Liver (tissue), 9 donors: ENCODE results near the gene LIMS2. TPM values are rescaled to one million over a fixed set of nuclear protein-coding genes. Genes with fewer than 3 reads are reported as not detected.

Experiments
- DNase-seq: peaks from one replicate; pipeline ENCODE4 v3.0.0-alpha.2; 2017; ENCODE audit warnings: low spot score
- H3K27ac ChIP-seq, 2 donors: one replicate each; pipeline ENCODE4 v1.7.0; 2013; ENCODE audit warnings: inconsistent platforms in 2 of 2, low read length in 2 of 2, control low read depth in 1 of 2, low read depth in 1 of 2, mild to moderate bottlenecking in 1 of 2
- H3K27me3 ChIP-seq, 4 donors: one replicate each; pipeline versions ENCODE4 v1.6.1 to v1.7.0; 2013; ENCODE audit warnings: low read length in 3 of 4, inconsistent platforms in 1 of 4, mild to moderate bottlenecking in 1 of 4, moderate library complexity in 1 of 4; ENCODE audit not compliant: control insufficient read depth in 4 of 4, insufficient read depth in 4 of 4
- H3K36me3 ChIP-seq, 4 donors: one replicate each; pipeline versions ENCODE4 v1.6.1 to v1.7.0; 2013; ENCODE audit warnings: low read length in 3 of 4, mild to moderate bottlenecking in 3 of 4, low read depth in 1 of 4, moderate library complexity in 1 of 4; ENCODE audit not compliant: control insufficient read depth in 4 of 4, insufficient read depth in 3 of 4
- H3K4me1 ChIP-seq, 4 donors: one replicate each; pipeline versions ENCODE4 v1.6.1 to v1.7.0; 2013; ENCODE audit warnings: low read length in 3 of 4, mild to moderate bottlenecking in 3 of 4, moderate library complexity in 1 of 4; ENCODE audit not compliant: control insufficient read depth in 4 of 4, insufficient read depth in 4 of 4
- H3K4me3 ChIP-seq, 3 donors: one replicate each; pipeline versions ENCODE4 v1.6.1 to v1.7.0; 2013; ENCODE audit warnings: low read length in 3 of 3, control low read depth in 1 of 3, low read depth in 1 of 3, mild to moderate bottlenecking in 1 of 3
- H3K9ac ChIP-seq, 2 donors: one replicate each; pipeline ENCODE4 v1.7.0; 2013; ENCODE audit warnings: low read length in 2 of 2, mild to moderate bottlenecking in 2 of 2, moderate library complexity in 2 of 2, control low read depth in 1 of 2, low read depth in 1 of 2
- H3K9me3 ChIP-seq, 4 donors: one replicate each; pipeline versions ENCODE4 v1.6.1 to v1.7.0; 2013; ENCODE audit warnings: low read length in 3 of 4; ENCODE audit not compliant: control insufficient read depth in 4 of 4
- ATF3 ChIP-seq: IDR thresholded peaks from 2 replicates; pipeline ENCODE4 v1.6.1; 2016; ENCODE audit warnings: antibody characterized with exemption
- CTCF ChIP-seq: fragments of 150-350 bp; IDR thresholded peaks from 2 replicates; pipeline ENCODE4 v1.5.1; 2017; ENCODE audit warnings: improper control_type of control experiment, low read depth, low read length; ENCODE audit not compliant: missing input control
- EGR1 ChIP-seq, 2 donors: IDR thresholded peaks; 2 replicates each; pipeline ENCODE4 v1.6.1; 2016 to 2018; ENCODE audit warnings: antibody characterized with exemption in 2 of 2, low read depth in 2 of 2
- FOXA1 ChIP-seq: IDR thresholded peaks from 2 replicates; pipeline ENCODE4 v1.6.1; 2016; ENCODE audit warnings: antibody characterized with exemption
- FOXA2 ChIP-seq: IDR thresholded peaks from 2 replicates; pipeline ENCODE4 v1.6.1; 2016; ENCODE audit warnings: antibody characterized with exemption
- GABPA ChIP-seq, 2 donors: IDR thresholded peaks in 1 of 2; conservative IDR thresholded peaks in 1 of 2; 2 replicates each; pipeline ENCODE4 v1.6.1; 2016; ENCODE audit warnings: antibody characterized with exemption in 2 of 2, mild to moderate bottlenecking in 1 of 2, moderate library complexity in 1 of 2
- HNF4A ChIP-seq, 2 donors: conservative IDR thresholded peaks; 2 replicates each; pipeline ENCODE4 v1.6.1; 2016; ENCODE audit warnings: antibody characterized with exemption in 2 of 2, mild to moderate bottlenecking in 2 of 2
- HNF4G ChIP-seq: IDR thresholded peaks from 2 replicates; pipeline ENCODE4 v1.6.1; 2016; ENCODE audit warnings: antibody characterized with exemption
- JUND ChIP-seq, 2 donors: IDR thresholded peaks; 2 replicates each; pipeline ENCODE4 v1.6.1; 2016; ENCODE audit warnings: antibody characterized with exemption in 2 of 2
- MAX ChIP-seq: IDR thresholded peaks from 2 replicates; pipeline ENCODE4 v1.6.1; 2016; ENCODE audit warnings: antibody characterized with exemption
- NR2F2 ChIP-seq: IDR thresholded peaks from 2 replicates; pipeline ENCODE4 v1.6.1; 2016; ENCODE audit warnings: antibody characterized with exemption
- REST ChIP-seq: IDR thresholded peaks from 2 replicates; pipeline ENCODE4 v1.6.1; 2016; ENCODE audit warnings: antibody characterized with exemption, mild to moderate bottlenecking
- RXRA ChIP-seq, 2 donors: IDR thresholded peaks; 2 replicates each; pipeline ENCODE4 v1.6.1; 2017 to 2018; ENCODE audit warnings: antibody characterized with exemption in 2 of 2, mild to moderate bottlenecking in 1 of 2
- SP1 ChIP-seq: IDR thresholded peaks from 2 replicates; pipeline ENCODE4 v1.6.1; 2018; ENCODE audit warnings: antibody characterized with exemption, mild to moderate bottlenecking
- TAF1 ChIP-seq: conservative IDR thresholded peaks from 2 replicates; pipeline ENCODE4 v1.6.1; 2016; ENCODE audit warnings: antibody characterized with exemption, mild to moderate bottlenecking
- YY1 ChIP-seq: IDR thresholded peaks from 2 replicates; pipeline ENCODE4 v1.6.1; 2016; ENCODE audit warnings: antibody characterized with exemption, mild to moderate bottlenecking
- WGBS: extraction: QIAGEN DNeasy Blood & Tissue Kit; methylation state at CpG from one replicate; pipeline ENCODE4 v1.1.7; 2013; 5-methylcytosine and 5-hydroxymethylcytosine counted together
- polyA plus RNA-seq, 2 donors: library from polyadenylated mRNA; stranded (reverse) in 1 of 2; unstranded in 1 of 2; fragments of 200-250 nt in 1 of 2; fragments of >200 nt in 1 of 2; fragmentation: Nextera tagmentation in 1 of 2; extraction: Ambion mirVana in 1 of 2; gene quantifications; one replicate each; pipeline versions ENCODE4 v1.2.1 to v1.2.3, GENCODE V29; 2013 to 2015
- total RNA-seq, 2 donors: library from RNA; depleted of rRNA; stranded (reverse); fragments of >200 nt; gene quantifications; one replicate each; pipeline ENCODE4 v1.2.3, GENCODE V29; 2014
- donor health status: healthy.
- donor health status: healthy.
- donor health status: healthy.
- donor health status: healthy.
- donor health status: healthy.

LIMS2 gene
- total and polyA plus RNA-seq, 4 donors: 1.4 to 17.9 (median 16.1) TPM

GRCh38 chr2:127662937-127663565, 12.3 kb downstream of the LIMS2 start:
- H3K9me3 ChIP-seq: no peaks in the 10 kb centered on the region
- no peak for TF ChIP-seq MAX
- no peak for TF ChIP-seq GABPA (IDR thresholded peaks at IDR 0.05 in 1 of 2, conservative IDR thresholded peaks at IDR 0.05 in 1 of 2)
- no peak for TF ChIP-seq JUND (IDR thresholded peaks at IDR 0.05)
- TF ChIP-seq RXRA (IDR thresholded peaks at IDR 0.05): peak in 1 of 2 donors; percentile 29
- no peaks in the 10 kb centered on the region for H3K36me3 ChIP-seq
- no peak for DNase-seq
- H3K4me1 ChIP-seq: peaks cover 23 to 55% (median 40%) of the 10 kb centered on the region in 4 donors
- 41% methylated on average over 9 of the region's 9 CpGs for WGBS
- peak overlapping the region in 1 of 2 donors; percentile 52 for H3K27ac ChIP-seq
- H3K27me3 ChIP-seq: no peaks in the 10 kb centered on the region
- no peak overlapping the region for H3K4me3 ChIP-seq
- H3K9ac ChIP-seq: no peak overlapping the region

- TF ChIP-seq FOXA1: no peak
- no peak for TF ChIP-seq HNF4A (conservative IDR thresholded peaks at IDR 0.05)
- TF ChIP-seq SP1: no peak
- no peak for TF ChIP-seq JUND (IDR thresholded peaks at IDR 0.05)
- no peak for TF ChIP-seq GABPA (IDR thresholded peaks at IDR 0.05 in 1 of 2, conservative IDR thresholded peaks at IDR 0.05 in 1 of 2)
- no peak for TF ChIP-seq ATF3
- peak in 1 of 2 donors; percentile 67 for TF ChIP-seq RXRA (IDR thresholded peaks at IDR 0.05)
- TF ChIP-seq EGR1 (IDR thresholded peaks at IDR 0.05; ENCODE audit: low read depth in 2 of 2): no peak
- no peak for TF ChIP-seq MAX
- TF ChIP-seq NR2F2: peak; percentile 12
- no peak for TF ChIP-seq YY1
- TF ChIP-seq REST: no peak
- no peak for TF ChIP-seq CTCF
- no peak for TF ChIP-seq HNF4G
- TF ChIP-seq TAF1: no peak
- no peak for TF ChIP-seq FOXA2
- no peaks in the 10 kb centered on the region for H3K27me3 ChIP-seq
- 42% methylated on average over 9 of the region's 9 CpGs for whole genome bisulfite sequencing
- H3K36me3 ChIP-seq: no peaks in the 10 kb centered on the region
- DNase-seq: no peak
- no peak overlapping the region for H3K4me3 ChIP-seq
- H3K9me3 ChIP-seq: no peaks in the 10 kb centered on the region
- H3K27ac ChIP-seq: no peak overlapping the region
- no peak overlapping the region for H3K9ac ChIP-seq
- H3K4me1 ChIP-seq: peaks cover 23 to 55% (median 40%) of the 10 kb centered on the region in 4 donors
Observed at GRCh38 chr2:127661949-127662510, 13.3 kb downstream of the LIMS2 start.
